H1 (cell line): ENCODE results near the gene POLH. TPM values are rescaled to one million over a fixed set of nuclear protein-coding genes. Genes with fewer than 3 reads are reported as not detected.

Experiments used
- CTCF ChIA-PET: fragments of 300-600 bp; sonication (Branson Sonifier 250); formaldehyde crosslinking; loops from one replicate; lab custom pipeline; 2021; ENCODE audit not compliant: partially characterized antibody; lab: Charles Lee
- POLR2A ChIA-PET: fragments of 300-600 bp; sonication (Branson Sonifier 250); formaldehyde crosslinking; loops from one replicate; lab custom pipeline; 2021; ENCODE audit warnings: inconsistent platforms; ENCODE audit not compliant: partially characterized antibody; lab: Charles Lee
- DNase-seq, 2 experiments: peaks; one replicate each; pipeline versions ENCODE4 v3.0.0 to v3.0.0-alpha.2; 2010 to 2022; ENCODE audit warnings: low spot score in 2 of 2, low read depth in 1 of 2, mixed read lengths in 1 of 2
- FAIRE-seq: peaks from 2 replicates; lab custom pipeline; 2011; peaks lifted over from hg19 to GRCh38; lab: Jason Lieb, UNC
- H2AFZ ChIP-seq: 2 replicates; pipeline ENCODE4 v1.8.1; 2012; ENCODE audit warnings: low read length, inconsistent platforms
- H2AK5ac ChIP-seq: 2 replicates; pipeline ENCODE4 v1.6.1; 2013; ENCODE audit warnings: low read depth, low read length
- H2BK120ac ChIP-seq: replicated peaks from 2 replicates; pipeline ENCODE3; 2013; ENCODE audit warnings: low read depth, low read length, inconsistent platforms
- H2BK12ac ChIP-seq: 2 replicates; pipeline ENCODE4 v1.6.1; 2013; ENCODE audit warnings: low read depth, low read length
- H2BK15ac ChIP-seq: 2 replicates; pipeline ENCODE4 v1.6.1; 2013; ENCODE audit warnings: low read length
- H2BK20ac ChIP-seq: 2 replicates; pipeline ENCODE4 v1.6.1; 2013; ENCODE audit warnings: low read length
- H2BK5ac ChIP-seq: 2 replicates; pipeline ENCODE4 v1.6.1; 2013; ENCODE audit warnings: low read depth, low read length
- H3K14ac ChIP-seq: 2 replicates; pipeline ENCODE4 v1.6.1; 2013; ENCODE audit warnings: inconsistent platforms; ENCODE audit not compliant: insufficient read length
- H3K18ac ChIP-seq: 2 replicates; pipeline ENCODE4 v1.6.1; 2013; ENCODE audit warnings: low read length; ENCODE audit errors: extremely low read depth
- H3K23ac ChIP-seq: 2 replicates; pipeline ENCODE4 v1.6.1; 2013; ENCODE audit warnings: inconsistent platforms; ENCODE audit not compliant: insufficient read length
- H3K23me2 ChIP-seq: 2 replicates; pipeline ENCODE4 v1.6.1; 2013; ENCODE audit warnings: low read depth, low read length
- H3K27ac ChIP-seq: 2 replicates; pipeline ENCODE4 v1.6.1; 2011; ENCODE audit warnings: low read depth, low read length, inconsistent platforms
- H3K27me3 ChIP-seq, 4 experiments: replicated peaks in 1 of 4; 1 replicate in 1 of 4; 2 replicates in 3 of 4; pipeline versions ENCODE4 v1.6.1 to v1.8.1; 2011 to 2013; ENCODE audit warnings: low read length in 3 of 4, mild to moderate bottlenecking in 3 of 4, inconsistent platforms in 2 of 4, mixed read lengths in 2 of 4, moderate library complexity in 1 of 4; ENCODE audit not compliant: control insufficient read depth in 3 of 4, insufficient read depth in 3 of 4; ENCODE audit errors: extremely low read depth in 1 of 4
- H3K36me3 ChIP-seq, 4 experiments: 2 replicates each; pipeline versions ENCODE4 v1.6.1 to v1.8.1; 2011 to 2013; ENCODE audit warnings: mild to moderate bottlenecking in 4 of 4, low read length in 3 of 4, moderate library complexity in 2 of 4, control low read depth in 1 of 4, inconsistent platforms in 1 of 4; ENCODE audit not compliant: insufficient read depth in 4 of 4, control insufficient read depth in 2 of 4
- H3K4ac ChIP-seq: replicated peaks from 2 replicates; pipeline ENCODE3; 2013; ENCODE audit warnings: low read length, low read depth, mixed read lengths, inconsistent platforms; ENCODE audit not compliant: insufficient read length
- H3K4me1 ChIP-seq, 4 experiments: replicated peaks in 1 of 4; 1 replicate in 1 of 4; 2 replicates in 3 of 4; pipeline versions ENCODE4 v1.6.1 to v1.8.1; 2011 to 2013; ENCODE audit warnings: low read length in 3 of 4, inconsistent platforms in 2 of 4, mixed read lengths in 1 of 4; ENCODE audit not compliant: insufficient read depth in 4 of 4, control insufficient read depth in 3 of 4
- H3K4me2 ChIP-seq, 2 experiments: 2 replicates each; pipeline versions ENCODE4 v1.6.1 to v1.8.1; 2011 to 2013; ENCODE audit warnings: low read depth in 2 of 2, low read length in 2 of 2, control low read depth in 1 of 2, inconsistent platforms in 1 of 2, mild to moderate bottlenecking in 1 of 2; ENCODE audit not compliant: insufficient read depth in 1 of 2
- H3K4me3 ChIP-seq, 4 experiments: fragments of 200-600, 300-600 bp in 1 of 4; sonication (generic), shearing (Covaris generic), sonication (Bioruptor Twin) in 1 of 4; 2 replicates each; pipeline versions ENCODE4 v1.5.1 to v1.8.1; 2011 to 2016; ENCODE audit warnings: low read length in 4 of 4, low read depth in 3 of 4, control low read depth in 2 of 4, inconsistent platforms in 2 of 4, mild to moderate bottlenecking in 2 of 4, mixed read lengths in 1 of 4, moderate library complexity in 1 of 4; ENCODE audit not compliant: insufficient read depth in 2 of 4; ENCODE audit errors: extremely low read depth in 1 of 4
- H3K56ac ChIP-seq: replicated peaks from 2 replicates; pipeline ENCODE3; 2013; ENCODE audit warnings: low read depth, mild to moderate bottlenecking, mixed read lengths, low read length, inconsistent platforms; ENCODE audit not compliant: insufficient read length
- H3K79me1 ChIP-seq: 2 replicates; pipeline ENCODE4 v1.6.1; 2013; ENCODE audit warnings: low read depth, low read length, control low read depth
- H3K79me2 ChIP-seq, 2 experiments: 2 replicates each; pipeline versions ENCODE4 v1.6.1 to v1.8.1; 2012 to 2013; ENCODE audit warnings: low read length in 2 of 2, mild to moderate bottlenecking in 2 of 2, inconsistent platforms in 1 of 2; ENCODE audit not compliant: insufficient read depth in 2 of 2, control insufficient read depth in 1 of 2
- H3K9ac ChIP-seq, 4 experiments: replicated peaks in 1 of 4; 1 replicate in 1 of 4; 2 replicates in 3 of 4; pipeline versions ENCODE4 v1.6.1 to v1.8.1; 2011 to 2013; ENCODE audit warnings: low read depth in 3 of 4, low read length in 3 of 4, control low read depth in 2 of 4, mild to moderate bottlenecking in 2 of 4, moderate library complexity in 2 of 4, inconsistent platforms in 1 of 4; ENCODE audit errors: extremely low read depth in 1 of 4
- H3K9me3 ChIP-seq, 2 experiments: 2 replicates each; pipeline versions ENCODE4 v1.6.1 to v1.8.1; 2012 to 2013; ENCODE audit warnings: mild to moderate bottlenecking in 2 of 2, moderate library complexity in 2 of 2, control low read depth in 1 of 2, inconsistent platforms in 1 of 2, low read depth in 1 of 2, low read length in 1 of 2, mixed read lengths in 1 of 2; ENCODE audit not compliant: insufficient read depth in 2 of 2
- H4K20me1 ChIP-seq, 2 experiments: replicated peaks in 1 of 2; 2 replicates each; pipeline versions ENCODE3 to v1.8.1; 2011 to 2013; ENCODE audit warnings: inconsistent platforms in 2 of 2, low read length in 2 of 2, mild to moderate bottlenecking in 1 of 2; ENCODE audit not compliant: insufficient read depth in 2 of 2, control insufficient read depth in 1 of 2
- H4K5ac ChIP-seq: 2 replicates; pipeline ENCODE4 v1.6.1; 2013; ENCODE audit warnings: low read length, low read depth, mixed read lengths, inconsistent platforms; ENCODE audit not compliant: insufficient read length
- H4K8ac ChIP-seq: 2 replicates; pipeline ENCODE4 v1.8.0; 2013; ENCODE audit warnings: mild to moderate bottlenecking, moderate library complexity, low read length, inconsistent platforms; ENCODE audit not compliant: insufficient read depth; ENCODE audit errors: extremely low read depth
- H4K91ac ChIP-seq: replicated peaks from 2 replicates; pipeline ENCODE3; 2013; ENCODE audit warnings: low read length, mixed read lengths, inconsistent platforms; ENCODE audit not compliant: insufficient read length
- ATF2 ChIP-seq: IDR thresholded peaks from 2 replicates; pipeline ENCODE4 v1.6.1; 2012; ENCODE audit warnings: low read length, inconsistent platforms
- ATF3 ChIP-seq: IDR thresholded peaks from 2 replicates; pipeline ENCODE4 v1.6.1; 2011; ENCODE audit warnings: low read depth, mild to moderate bottlenecking, low read length; ENCODE audit not compliant: insufficient read depth
- CEBPB ChIP-seq: IDR thresholded peaks from 2 replicates; pipeline ENCODE4 v1.6.1; 2012; ENCODE audit warnings: low read depth, low read length
- E2F6 ChIP-seq: IDR thresholded peaks from 2 replicates; pipeline ENCODE4 v1.6.1; 2012; ENCODE audit warnings: inconsistent platforms
- RXRA ChIP-seq: IDR thresholded peaks from 2 replicates; pipeline ENCODE4 v1.6.1; 2011; ENCODE audit warnings: low read depth, mild to moderate bottlenecking, low read length, moderate library complexity; ENCODE audit not compliant: insufficient read depth
- SIRT6 ChIP-seq: IDR thresholded peaks from one replicate; pipeline ENCODE4 v1.7.1; 2012; ENCODE audit warnings: low read length, inconsistent platforms
- SIX5 ChIP-seq: IDR thresholded peaks from 2 replicates; pipeline ENCODE4 v1.6.1; 2011; ENCODE audit warnings: mild to moderate bottlenecking, low read depth, low read length
- ZNF274 ChIP-seq: IDR thresholded peaks from 2 replicates; pipeline ENCODE4 v1.7.0; 2012; ENCODE audit warnings: low read length, borderline replicate concordance; ENCODE audit errors: extremely low read depth
- WGBS, 2 experiments: shearing (Covaris generic) in 1 of 2; methylation state at CpG; one replicate each; pipeline versions ENCODE4 v1.1.6 to v1.1.7; 2013 to 2015; ENCODE audit warnings: low lambda C conversion rate in 2 of 2, mixed read lengths in 2 of 2, inconsistent platforms in 1 of 2, low coverage in 1 of 2, missing lambda C conversion rate in 1 of 2; ENCODE audit not compliant: insufficient replicate concordance in 2 of 2, insufficient coverage in 1 of 2, insufficient read length in 1 of 2; ENCODE audit errors: extremely low coverage in 1 of 2, missing lambda C conversion rate in 1 of 2; 5-methylcytosine and 5-hydroxymethylcytosine counted together
- polyA plus RNA-seq, 7 experiments: library from polyadenylated mRNA; depleted of rRNA in 3 of 7; stranded (reverse) in 5 of 7; unstranded in 2 of 7; fragments of >200 nt in 5 of 7; fragments of 200-250 nt in 2 of 7; gene quantifications; 1 replicate in 5 of 7; 2 replicates in 1 of 7; 4 replicates in 1 of 7; pipeline versions ENCODE4 v1.2.1 to v1.2.3, GENCODE V29; 2011 to 2013; ENCODE audit warnings: missing spikeins in 2 of 7, mixed read lengths in 2 of 7
- total RNA-seq: library from RNA; stranded (reverse); fragmentation: NEBNext Ultra II Directional; extraction: Animal tissue kit (Norgen Biotek cat#: 25700); gene quantifications from 2 replicates; pipeline ENCODE4 v1.2.1, GENCODE V29; 2021

Gene POLH
- total and polyA plus RNA-seq, 2 of the 8 experiments (the other 6 are each of a cell fraction or from before 2014, with no cell fraction given) = 5.8 to 12.4 TPM

- Histone ChIP-seq H2AFZ (peak overlapping the region; percentile 87), H3K4me2 (peak overlapping the region; percentile 61 to 76), H2BK5ac (peak overlapping the region; percentile 98), H3K23ac (no peak overlapping the region), H4K20me1 (peaks cover 0 to 6% of the 10 kb centered on the region in 2 experiments), H3K27ac (peak overlapping the region; percentile 90), H2BK12ac (peak overlapping the region; percentile 98), H3K4me3 (peak overlapping the region; percentile 59 to 89 (median 68)), H3K79me2 (peaks cover 0 to 18% of the 10 kb centered on the region in 2 experiments; a peak in 2 of 4 replicates), H3K23me2 (peaks cover 9% of the 10 kb centered on the region), H3K36me3 (peaks cover 8 to 20% (median 14%) of the 10 kb centered on the region in 4 experiments; a peak in 7 of 8 replicates), H3K18ac (peak overlapping the region; percentile 98), H3K79me1 (peaks cover 8% of the 10 kb centered on the region), H2BK15ac (peak overlapping the region; percentile 98), H3K56ac (peak overlapping the region; percentile 93), H4K8ac (peak overlapping the region; percentile 95), H2BK20ac (no peak overlapping the region; the same call in 1 of the 2 replicates), H3K4me1 (peaks cover 0 to 4% (median 0%) of the 10 kb centered on the region in 4 experiments; a peak in 3 of 7 replicates), H2AK5ac (peak overlapping the region; percentile 45), H4K5ac (peak overlapping the region; percentile 95), H3K9me3 (no peaks in the 10 kb centered on the region), H3K27me3 (no peaks in the 10 kb centered on the region), H3K4ac (peak overlapping the region; percentile 100), H2BK120ac (peak overlapping the region; percentile 99), H3K9ac (peak overlapping the region; percentile 82 to 90 (median 88)), H4K91ac (peak overlapping the region; percentile 95), H3K14ac (peak overlapping the region; percentile 6)
- ChIA-PET CTCF (interaction anchor here (0.6 to 2.1 kb wide), 5 partner anchors 19 to 321 kb away, joined by 3 to 5 read pairs (median 3); no protein-coding TSS in a partner anchor), POLR2A (interaction anchor here (0.6 to 4.7 kb wide), 42 partner anchors 11 to 627 kb away, joined by 3 to 79 read pairs (median 5); partner anchors contain the start of genes HSP90AB1, LRRC73, MRPS18A and POLH)
- peak; percentile 78 for FAIRE-seq
- DNase-seq = peak; percentile 90 to 91
- 2% methylated on average over 41 of the region's 41 CpGs; no CpG with 5 or more reads in 1 of the 2 experiments for WGBS, 2 experiments
- TF ChIP-seq CEBPB (peak; percentile 64), ATF3 (no peak), ZNF274 (no peak), RXRA (no peak), SIRT6 (no peak), E2F6 (peak; percentile 94), SIX5 (peak; percentile 39), ATF2 (0 out of 2 replicates have a peak, but pooled peaks have one; percentile 47)
These were observed 53.7 kb downstream of the POLH start for GRCh38 chr6:43629505-43630300.
